ENCODE data around the gene SLC7A10. TPM values are rescaled to one million over a fixed set of nuclear protein-coding genes. Genes with fewer than 3 reads are reported as not detected.

The SLC7A10 gene
- total RNA-seq, 1 experiment from 2014 or later: not detected

DNA sequence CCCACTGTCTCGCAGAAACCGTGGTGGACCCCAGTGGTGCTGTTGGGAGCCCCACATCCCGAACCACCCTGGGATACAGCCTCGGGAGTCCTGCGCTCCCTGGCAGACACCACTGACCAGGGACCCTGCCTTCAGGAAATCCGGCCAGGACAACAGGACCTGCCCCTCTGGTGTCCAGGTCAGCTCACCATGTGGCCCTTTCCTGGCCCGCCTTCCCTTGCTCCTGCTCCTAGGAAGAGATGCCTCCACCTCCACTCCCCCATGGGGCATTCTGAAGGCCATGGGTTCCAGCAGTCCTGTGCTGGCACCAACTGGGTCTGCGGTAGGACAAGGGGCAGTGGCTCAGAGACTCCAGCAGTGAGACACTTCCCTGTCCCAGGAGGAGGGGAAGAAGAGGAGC lies 22.5 kb upstream of the SLC7A10 start:
- no peak for DNase-seq (ENCODE audit: unreplicated experiment)
- Mint-ChIP-seq H3K27ac (ENCODE audit: low read depth, unreplicated experiment) (no peak overlapping the region), H3K4me3 (ENCODE audit: unreplicated experiment) (no peak overlapping the region), H3K4me1 (ENCODE audit: insufficient read depth, unreplicated experiment) (no peaks in the 10 kb centered on the region), H3K9me3 (ENCODE audit: unreplicated experiment) (no peaks in the 10 kb centered on the region), H3K27me3 (ENCODE audit: insufficient read depth, unreplicated experiment) (peaks cover 9% of the 10 kb centered on the region), H3K36me3 (ENCODE audit: insufficient read depth, unreplicated experiment) (no peaks in the 10 kb centered on the region)
- ChIA-PET POLR2A (no interaction called here), CTCF (interaction anchor here (0.6 to 19.0 kb wide), 3 partner anchors 159 to 1102 kb away, joined by 4 to 530 read pairs (median 6); partner anchors contain the start of gene GPATCH1)
- TF ChIP-seq, protein P1, sequence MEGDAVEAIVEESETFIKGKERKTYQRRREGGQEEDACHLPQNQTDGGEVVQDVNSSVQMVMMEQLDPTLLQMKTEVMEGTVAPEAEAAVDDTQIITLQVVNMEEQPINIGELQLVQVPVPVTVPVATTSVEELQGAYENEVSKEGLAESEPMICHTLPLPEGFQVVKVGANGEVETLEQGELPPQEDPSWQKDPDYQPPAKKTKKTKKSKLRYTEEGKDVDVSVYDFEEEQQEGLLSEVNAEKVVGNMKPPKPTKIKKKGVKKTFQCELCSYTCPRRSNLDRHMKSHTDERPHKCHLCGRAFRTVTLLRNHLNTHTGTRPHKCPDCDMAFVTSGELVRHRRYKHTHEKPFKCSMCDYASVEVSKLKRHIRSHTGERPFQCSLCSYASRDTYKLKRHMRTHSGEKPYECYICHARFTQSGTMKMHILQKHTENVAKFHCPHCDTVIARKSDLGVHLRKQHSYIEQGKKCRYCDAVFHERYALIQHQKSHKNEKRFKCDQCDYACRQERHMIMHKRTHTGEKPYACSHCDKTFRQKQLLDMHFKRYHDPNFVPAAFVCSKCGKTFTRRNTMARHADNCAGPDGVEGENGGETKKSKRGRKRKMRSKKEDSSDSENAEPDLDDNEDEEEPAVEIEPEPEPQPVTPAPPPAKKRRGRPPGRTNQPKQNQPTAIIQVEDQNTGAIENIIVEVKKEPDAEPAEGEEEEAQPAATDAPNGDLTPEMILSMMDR (IDR thresholded peaks at IDR 0.05; ENCODE audit: unreplicated experiment): no peak
- intact Hi-C loops (cut with micrococcal nuclease): no loop called here
- BruUV-seq (replicated peaks): no TSS peak

DNA sequence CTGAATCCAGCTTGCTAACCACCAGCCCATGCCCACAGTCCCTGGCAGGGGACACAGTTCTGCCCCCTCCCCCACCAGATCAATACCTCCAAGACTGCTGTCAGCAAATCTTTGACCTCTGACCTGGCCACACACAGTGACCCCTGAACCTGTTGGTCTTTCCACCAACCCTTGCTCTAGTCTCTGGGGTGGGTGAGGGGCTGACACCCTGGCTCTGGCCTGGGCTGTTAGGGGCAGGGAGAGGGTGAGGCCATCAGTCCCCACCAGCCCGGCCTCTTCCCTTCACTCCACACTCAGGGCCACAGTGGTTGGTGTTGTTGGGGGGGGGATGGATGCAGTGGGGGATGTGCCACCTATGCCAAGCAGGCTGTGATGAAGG lies 21.8 kb upstream of the SLC7A10 start:
- Mint-ChIP-seq H3K36me3 (ENCODE audit: insufficient read depth, unreplicated experiment) (no peaks in the 10 kb centered on the region), H3K4me1 (ENCODE audit: insufficient read depth, unreplicated experiment) (no peaks in the 10 kb centered on the region), H3K4me3 (ENCODE audit: unreplicated experiment) (no peak overlapping the region), H3K9me3 (ENCODE audit: unreplicated experiment) (no peaks in the 10 kb centered on the region), H3K27ac (ENCODE audit: low read depth, unreplicated experiment) (no peak overlapping the region), H3K27me3 (ENCODE audit: insufficient read depth, unreplicated experiment) (peaks cover 9% of the 10 kb centered on the region)
- POLR2A ChIA-PET: interaction anchor here (1.4 kb wide), 1 partner anchor 103 kb away, joined by 5 read pairs; no protein-coding TSS in a partner anchor
- TF ChIP-seq, protein P1 (IDR thresholded peaks at IDR 0.05; ENCODE audit: unreplicated experiment): no peak
- BruUV-seq (replicated peaks): no TSS peak
- no peak for DNase-seq (ENCODE audit: unreplicated experiment)
- intact Hi-C loops (cut with micrococcal nuclease): no loop called here
- CTCF ChIA-PET: interaction anchor here (0.6 to 19.0 kb wide), 4 partner anchors 56 to 1102 kb away, joined by 3 to 530 read pairs (median 8); partner anchors contain the start of gene CEBPA

DNA sequence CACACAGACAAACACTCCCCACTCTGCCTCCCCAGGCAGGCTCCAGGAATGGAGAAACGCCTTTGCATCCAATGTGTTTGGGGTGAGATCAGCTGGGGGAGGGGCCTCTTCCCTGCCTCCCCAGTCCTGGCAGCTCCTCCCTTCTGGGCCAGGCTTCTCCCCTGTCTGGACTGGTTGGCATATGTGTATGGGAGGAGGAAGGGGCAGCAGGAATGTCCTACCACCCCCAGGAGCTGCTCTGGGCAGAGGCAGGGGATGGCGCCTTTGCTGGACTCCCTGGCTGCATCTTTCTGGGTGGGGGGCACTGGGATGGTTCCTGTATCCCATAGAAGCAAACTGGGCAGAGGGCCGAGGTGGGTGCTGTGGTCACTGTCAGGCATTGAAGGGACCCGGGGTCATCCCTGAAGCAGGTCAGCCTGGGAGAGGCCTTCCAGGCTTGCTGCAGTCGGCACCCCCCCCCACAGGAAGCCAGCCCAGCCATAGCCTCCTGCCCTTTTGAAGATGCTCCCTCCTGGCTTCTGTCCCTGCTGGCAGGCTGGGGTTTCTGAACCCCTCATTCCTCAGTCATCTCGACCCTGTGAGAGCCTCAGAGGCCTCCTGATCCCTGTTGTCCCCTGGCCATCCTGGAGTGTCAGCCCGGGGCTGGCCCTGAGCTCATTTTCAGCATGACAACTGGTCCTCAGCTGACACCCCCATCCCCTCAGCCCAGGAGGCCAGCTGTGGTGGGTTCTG lies 21.2 kb upstream of the SLC7A10 start:
- Mint-ChIP-seq H3K36me3 (ENCODE audit: insufficient read depth, unreplicated experiment) (no peaks in the 10 kb centered on the region), H3K27ac (ENCODE audit: low read depth, unreplicated experiment) (no peak overlapping the region), H3K4me3 (ENCODE audit: unreplicated experiment) (no peak overlapping the region), H3K27me3 (ENCODE audit: insufficient read depth, unreplicated experiment) (peaks cover 9% of the 10 kb centered on the region), H3K9me3 (ENCODE audit: unreplicated experiment) (no peaks in the 10 kb centered on the region), H3K4me1 (ENCODE audit: insufficient read depth, unreplicated experiment) (no peaks in the 10 kb centered on the region)
- intact Hi-C loops (cut with micrococcal nuclease): no loop called here
- POLR2A ChIA-PET: interaction anchor here (1.4 kb wide), 1 partner anchor 104 kb away, joined by 5 read pairs; no protein-coding TSS in a partner anchor
- CTCF ChIA-PET: interaction anchor here (0.5 to 19.0 kb wide), 19 partner anchors 9 to 531 kb away, joined by 3 to 530 read pairs (median 3); partner anchors contain the start of gene CEBPA
- TF ChIP-seq, protein P1 (IDR thresholded peaks at IDR 0.05; ENCODE audit: unreplicated experiment): no peak
- BruUV-seq (replicated peaks): no TSS peak
- no peak for DNase-seq (ENCODE audit: unreplicated experiment)

- DNase-seq (ENCODE audit: unreplicated experiment): no peak
- Mint-ChIP-seq H3K4me3 (ENCODE audit: unreplicated experiment) (no peak overlapping the region), H3K9me3 (ENCODE audit: unreplicated experiment) (no peaks in the 10 kb centered on the region), H3K27me3 (ENCODE audit: insufficient read depth, unreplicated experiment) (peaks cover 9% of the 10 kb centered on the region), H3K4me1 (ENCODE audit: insufficient read depth, unreplicated experiment) (no peaks in the 10 kb centered on the region), H3K27ac (ENCODE audit: low read depth, unreplicated experiment) (no peak overlapping the region), H3K36me3 (ENCODE audit: insufficient read depth, unreplicated experiment) (no peaks in the 10 kb centered on the region)
- intact Hi-C loops (cut with micrococcal nuclease): no loop called here
- POLR2A ChIA-PET: interaction anchor here (1.4 kb wide), 1 partner anchor 105 kb away, joined by 5 read pairs; no protein-coding TSS in a partner anchor
- TF ChIP-seq, protein P1 (IDR thresholded peaks at IDR 0.05; ENCODE audit: unreplicated experiment): peak; percentile 74
- CTCF ChIA-PET: interaction anchor here (0.5 to 19.0 kb wide), 21 partner anchors 10 to 532 kb away, joined by 3 to 530 read pairs (median 4); partner anchors contain the start of gene CEBPA
- BruUV-seq (replicated peaks): no TSS peak
These were observed 20.5 kb upstream of the SLC7A10 start for GRCh38 chr19:33245948-33246708.
